Duodenal mucosa (tissue), 2 donors: ENCODE measurements around the gene OTOP3.
"Not testable (repeated sequence)": the region's sequence is repeated elsewhere in the genome, so short reads cannot be mapped to it uniquely, and the experiment has no call there.

Experiments used
- H3K27ac ChIP-seq: one replicate; pipeline ENCODE4 v1.7.0; 2013; ENCODE audit warnings: low read depth, low read length
- H3K27me3 ChIP-seq, 2 donors: one replicate each; pipeline ENCODE4 v1.7.0; 2013; ENCODE audit warnings: low read length in 2 of 2, control low read depth in 1 of 2; ENCODE audit not compliant: insufficient read depth in 2 of 2, control insufficient read depth in 1 of 2
- H3K36me3 ChIP-seq, 2 donors: one replicate each; pipeline ENCODE4 v1.7.0; 2013; ENCODE audit warnings: low read length in 2 of 2, control low read depth in 1 of 2; ENCODE audit not compliant: insufficient read depth in 2 of 2, control insufficient read depth in 1 of 2
- H3K4me1 ChIP-seq, 2 donors: one replicate each; pipeline ENCODE4 v1.7.0; 2013; ENCODE audit warnings: low read length in 2 of 2, control low read depth in 1 of 2; ENCODE audit not compliant: insufficient read depth in 2 of 2, control insufficient read depth in 1 of 2
- H3K4me3 ChIP-seq, 2 donors: one replicate each; pipeline ENCODE4 v1.7.0; 2013; ENCODE audit warnings: low read length in 2 of 2, low read depth in 1 of 2
- H3K9ac ChIP-seq, 2 donors: one replicate each; pipeline ENCODE4 v1.7.0; 2013; ENCODE audit warnings: low read length in 2 of 2, low read depth in 1 of 2
- H3K9me3 ChIP-seq, 2 donors: one replicate each; pipeline ENCODE4 v1.7.0; 2013; ENCODE audit warnings: low read length in 2 of 2, control low read depth in 1 of 2; ENCODE audit not compliant: control insufficient read depth in 1 of 2

Gene OTOP3

GRCh38 chr17:74901353-74902135 is 34.2 kb upstream of the OTOP3 start:
- no peak overlapping the region for H3K9ac ChIP-seq
- no peak overlapping the region for H3K27ac ChIP-seq
- no peak overlapping the region for H3K4me3 ChIP-seq
- no peaks in the 10 kb centered on the region for H3K9me3 ChIP-seq
- no peaks in the 10 kb centered on the region for H3K36me3 ChIP-seq
- no peaks in the 10 kb centered on the region for H3K4me1 ChIP-seq
- H3K27me3 ChIP-seq, result peaks cover 14 to 24% of the 10 kb centered on the region in 2 donors

DNA sequence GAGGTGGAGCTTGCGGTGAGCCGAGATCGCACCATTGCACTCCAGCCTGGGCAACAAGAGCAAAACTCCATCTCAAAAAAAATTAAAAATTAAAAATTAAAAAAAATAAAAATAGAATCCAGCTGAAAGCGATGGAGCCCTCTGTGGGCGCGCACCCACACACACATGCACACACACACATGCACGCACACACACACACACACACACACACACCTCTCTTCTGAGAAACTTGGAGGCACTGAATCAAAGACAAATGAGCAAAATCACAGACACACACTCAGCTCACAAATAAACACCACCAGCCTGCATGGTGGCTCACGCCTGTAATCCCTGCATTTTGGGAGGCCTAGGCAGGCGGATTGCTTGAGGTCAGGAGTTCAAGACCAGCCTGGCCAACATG is 32.7 kb upstream of the OTOP3 start:
- H3K4me1 ChIP-seq, result no peaks in the 10 kb centered on the region
- peaks cover 11 to 20% of the 10 kb centered on the region in 2 donors for H3K27me3 ChIP-seq
- H3K36me3 ChIP-seq, result no peaks in the 10 kb centered on the region
- H3K27ac ChIP-seq, result no peak overlapping the region
- H3K9me3 ChIP-seq, result no peaks in the 10 kb centered on the region
- H3K9ac ChIP-seq, result no peak overlapping the region
- H3K4me3 ChIP-seq, result no peak overlapping the region

DNA sequence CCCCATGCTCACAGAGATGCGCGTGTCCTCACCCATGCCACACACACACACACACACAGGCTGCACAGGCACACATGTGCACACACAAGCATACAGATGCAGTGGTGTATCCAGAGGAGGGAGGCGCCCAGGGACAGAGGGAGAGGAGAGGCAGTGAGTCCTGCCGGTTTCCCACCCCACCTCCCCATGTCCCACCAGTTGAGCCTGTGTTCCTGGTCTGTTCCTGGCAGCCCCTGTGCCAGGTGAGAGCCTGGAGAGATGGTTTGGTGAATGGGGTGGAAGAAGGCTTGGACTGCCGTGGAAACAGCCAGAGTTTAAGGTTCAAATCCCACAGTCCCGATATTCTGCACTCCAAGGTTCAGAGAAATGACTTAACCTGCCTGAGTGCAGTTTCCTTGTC is 32.0 kb upstream of the OTOP3 start:
- no peaks in the 10 kb centered on the region for H3K4me1 ChIP-seq
- no peak overlapping the region for H3K27ac ChIP-seq

GRCh38 chr17:74904687-74905409 is 30.9 kb upstream of the OTOP3 start:
- Histone ChIP-seq H3K27me3 (peaks cover 11 to 20% of the 10 kb centered on the region in 2 donors), H3K4me3 (no peak overlapping the region), H3K9me3 (no peaks in the 10 kb centered on the region), H3K27ac (no peak overlapping the region), H3K36me3 (no peaks in the 10 kb centered on the region), H3K9ac (no peak overlapping the region), H3K4me1 (no peaks in the 10 kb centered on the region)

More for the DNA sequence above, 32.0 kb upstream of the OTOP3 start:
- Histone ChIP-seq H3K36me3 (no peaks in the 10 kb centered on the region), H3K4me3 (no peak overlapping the region), H3K9me3 (no peaks in the 10 kb centered on the region), H3K27me3 (peaks cover 11 to 20% of the 10 kb centered on the region in 2 donors), H3K9ac (no peak overlapping the region)

DNA sequence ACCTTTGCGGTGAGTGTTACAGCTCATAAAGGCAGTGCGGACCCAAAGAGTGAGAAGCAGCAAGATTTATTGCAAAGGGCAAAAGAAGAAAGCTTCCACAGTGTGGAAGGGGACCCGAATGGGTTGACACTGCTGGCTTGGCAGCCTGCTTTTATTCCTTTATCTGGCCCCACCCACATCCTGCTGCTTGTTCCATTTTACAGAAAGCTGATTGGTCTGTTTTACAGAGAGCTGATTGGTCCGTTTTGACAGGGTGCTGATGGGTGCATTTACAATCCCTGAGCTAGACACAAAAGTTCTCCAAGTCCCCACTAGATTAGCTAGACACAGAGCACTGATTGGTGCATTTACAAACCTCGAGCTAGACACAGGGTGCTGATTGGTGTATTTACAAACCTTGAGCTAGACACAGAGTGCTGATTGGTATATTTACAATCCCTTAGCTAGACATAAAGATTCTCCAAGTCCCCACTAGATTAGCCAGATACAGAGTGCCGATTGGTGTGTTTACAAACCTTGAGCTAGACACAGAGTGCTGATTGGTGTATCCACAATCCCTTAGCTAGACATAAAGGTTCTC is 29.4 kb upstream of the OTOP3 start:
- H3K9ac ChIP-seq, H3K4me1 ChIP-seq, H3K36me3 ChIP-seq, H3K27ac ChIP-seq, H3K9me3 ChIP-seq, H3K4me3 ChIP-seq: not testable (repeated sequence)
- peaks cover 11 to 18% of the 10 kb centered on the region in 2 donors for H3K27me3 ChIP-seq

GRCh38 chr17:74907012-74907411 is 28.7 kb upstream of the OTOP3 start:
- H3K4me1 ChIP-seq, result no peaks in the 10 kb centered on the region
- no peaks in the 10 kb centered on the region for H3K36me3 ChIP-seq
- H3K4me3 ChIP-seq, result no peak overlapping the region
- no peaks in the 10 kb centered on the region for H3K9me3 ChIP-seq
- H3K27me3 ChIP-seq, result peaks cover 11 to 15% of the 10 kb centered on the region in 2 donors
- H3K9ac ChIP-seq, result no peak overlapping the region
- no peak overlapping the region for H3K27ac ChIP-seq

- not testable (repeated sequence) for H3K9me3 ChIP-seq, H3K4me1 ChIP-seq, H3K36me3 ChIP-seq, H3K9ac ChIP-seq, H3K27ac ChIP-seq, H3K27me3 ChIP-seq, H3K4me3 ChIP-seq
These were observed 26.6 kb upstream of the OTOP3 start for GRCh38 chr17:74909097-74909496.

DNA sequence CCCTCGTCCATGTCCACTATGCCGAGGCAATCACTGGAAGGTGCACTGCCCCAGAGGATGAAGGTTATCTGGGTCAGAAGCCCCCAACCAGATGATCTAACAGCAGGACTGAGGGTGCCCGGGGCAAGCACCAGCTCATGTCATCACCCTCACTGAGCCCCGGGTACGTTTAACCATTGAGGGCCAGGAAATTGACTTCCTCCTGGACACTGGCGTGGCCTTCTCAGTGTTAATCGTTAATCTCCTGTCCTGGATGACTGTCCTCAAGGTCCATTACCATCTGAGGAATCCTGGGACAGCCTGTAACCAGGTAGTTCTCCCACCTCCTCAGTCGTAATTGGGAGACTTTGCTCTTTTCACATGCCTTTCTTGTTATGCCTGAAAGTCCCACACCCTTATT is 24.3 kb upstream of the OTOP3 start:
- not testable (repeated sequence) for H3K27me3 ChIP-seq, H3K9ac ChIP-seq

DNA sequence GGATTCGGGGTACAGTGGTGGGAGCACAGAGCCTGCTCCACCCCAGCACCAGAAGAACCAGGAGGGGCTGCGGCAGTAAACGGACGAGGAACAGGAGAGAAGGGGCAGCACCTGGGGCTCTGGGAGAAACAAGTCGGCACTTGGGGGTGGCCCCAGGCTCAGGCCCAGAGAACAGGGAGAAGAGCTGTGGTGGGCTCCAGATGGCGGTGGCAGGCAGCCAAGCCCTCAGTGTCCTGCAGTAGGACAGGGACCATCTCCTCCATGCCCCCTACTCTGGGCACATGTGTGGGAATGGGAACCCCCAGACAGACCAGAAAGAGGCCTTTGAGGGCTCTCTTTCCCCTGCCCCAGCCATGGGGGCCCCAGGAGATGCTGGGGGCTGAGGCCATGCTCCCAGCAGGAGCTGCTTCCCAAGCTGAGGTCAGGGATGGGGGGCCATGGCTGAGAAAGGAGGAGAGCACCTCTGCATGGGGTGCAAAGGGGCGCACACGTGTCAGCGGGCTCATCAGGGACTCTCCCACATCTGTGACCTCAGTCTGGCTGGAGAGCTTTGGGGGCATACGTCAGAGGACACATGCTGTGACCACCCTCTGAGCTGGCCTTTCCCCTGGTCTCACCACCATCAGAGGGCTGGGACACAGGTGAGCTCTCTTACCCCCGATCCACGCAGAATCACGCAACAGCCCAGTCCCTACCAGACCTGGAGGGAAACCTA is 19.4 kb upstream of the OTOP3 start:
- Histone ChIP-seq H3K4me1 (no peaks in the 10 kb centered on the region), H3K9me3 (no peaks in the 10 kb centered on the region), H3K36me3 (no peaks in the 10 kb centered on the region), H3K9ac (no peak overlapping the region), H3K27me3 (peaks cover 10 to 16% of the 10 kb centered on the region in 2 donors), H3K27ac (no peak overlapping the region), H3K4me3 (no peak overlapping the region)

More for the DNA sequence above, 24.3 kb upstream of the OTOP3 start:
- H3K4me3 ChIP-seq, H3K9me3 ChIP-seq, H3K4me1 ChIP-seq, H3K27ac ChIP-seq, H3K36me3 ChIP-seq: not testable (repeated sequence)

GRCh38 chr17:74916851-74917199 is 18.9 kb upstream of the OTOP3 start:
- Histone ChIP-seq H3K4me1 (no peaks in the 10 kb centered on the region), H3K27me3 (peaks cover 16 to 21% of the 10 kb centered on the region in 2 donors), H3K27ac (no peak overlapping the region), H3K9me3 (no peaks in the 10 kb centered on the region), H3K36me3 (no peaks in the 10 kb centered on the region), H3K9ac (no peak overlapping the region), H3K4me3 (no peak overlapping the region)
